Heart left ventricle (tissue), 13 donors: ENCODE results near the gene STK32C.

Experiments used
- CTCF ChIP-seq, 12 donors: fragments of 200-600 bp; sonication (generic) in 4 of 12; IDR thresholded peaks; one replicate each; pipeline versions ENCODE4 v1.5.0 to v1.8.0; 2018 to 2022; ENCODE audit warnings: antibody characterized with exemption in 12 of 12, mild to moderate bottlenecking in 5 of 12
- POLR2A ChIP-seq, 2 donors: fragments of 450-650 bp; IDR thresholded peaks; one replicate each; pipeline ENCODE4 v1.6.1; 2017; ENCODE audit warnings: antibody characterized with exemption in 2 of 2, mild to moderate bottlenecking in 2 of 2, moderate library complexity in 2 of 2
- donor health status: ischemic (EF 13 %, LVEDD 7.1; RV severe dilation, severe dysfunction).
- donor health status: DM: no; HTN: yes; CAD: no.
- donor health status: DM: no; HTN: no; CAD: no.
- donor health status: ischemic (EF 25% LVEDD 6.9; RV normal size, moderate dysfunction).
- donor health status: ischemic (EF 25% LVEDD 5.7; RV mildly dilated, moderate dysfunction).
- donor health status: ischemic (EF 35%, LVEDD 5.7; RV mildly dilated, moderate dysfunction).
- donor health status: nonischemic (EF 11% LVEDD 7.7; RV severe dilation, severe dysfunction).
- donor health status: DM: yes; HTN: yes; CAD: no.
- donor health status: PGD.
- donor health status: ischemic (EF 29% LVEDD 5.4; RV normal size, mild dysfunction).
- donor health status: nonischemic (EF 23%, LVEDD 6.1; RV moderate dilation, normal function).

GRCh38 chr10:132164761-132165278 lies 142.9 kb downstream of the STK32C start:
- TF ChIP-seq CTCF (IDR thresholded peaks at IDR 0.05) (no peak), POLR2A (IDR thresholded peaks at IDR 0.05) (no peak)
